Ascending aorta (tissue), 2 donors: Measurements from ENCODE around the gene PPM1A. TPM values are rescaled to one million over a fixed set of nuclear protein-coding genes. Genes with fewer than 3 reads are reported as not detected.

Experiments used
- DNase-seq, 2 donors: peaks; one replicate each; pipeline ENCODE4 v3.0.0-alpha.2; 2019; ENCODE audit warnings: low spot score in 2 of 2
- H3K27ac ChIP-seq, 2 donors: fragments of 200-600 bp; sonication (generic); one replicate each; pipeline ENCODE4 v1.5.1; 2016 to 2017; ENCODE audit warnings: mild to moderate bottlenecking in 1 of 2
- H3K27me3 ChIP-seq: fragments of 200-600 bp; sonication (generic); one replicate; pipeline ENCODE4 v1.5.1; 2017
- H3K36me3 ChIP-seq, 2 donors: fragments of 200-600 bp; sonication (generic); one replicate each; pipeline ENCODE4 v1.5.1; 2016
- H3K4me1 ChIP-seq, 2 donors: fragments of 200-600 bp; sonication (generic); one replicate each; pipeline ENCODE4 v1.5.1; 2016 to 2017; ENCODE audit warnings: mild to moderate bottlenecking in 1 of 2
- H3K4me3 ChIP-seq, 2 donors: fragments of 200-600 bp; sonication (generic); one replicate each; pipeline ENCODE4 v1.5.1; 2016 to 2017; ENCODE audit warnings: mild to moderate bottlenecking in 1 of 2
- H3K9me3 ChIP-seq, 2 donors: fragments of 200-600 bp; sonication (generic); one replicate each; pipeline ENCODE4 v1.5.1; 2016
- intact Hi-C: fragments of 100-400 bp; cut with DNase I; formaldehyde crosslinking; loops from one replicate; pipeline ENCODE4 v1.15.1; 2023
- total RNA-seq: library from RNA; depleted of rRNA; stranded (reverse); fragments of >200 nt; gene quantifications from one replicate; pipeline ENCODE4 v1.1.0, GENCODE V29; 2016
- TF ChIP-seq, protein P1 (sequence below), 3 experiments: fragments of 200-600 bp in 2 of 3; fragments of 450-650 bp in 1 of 3; sonication (generic) in 2 of 3; IDR thresholded peaks; one replicate each; pipeline ENCODE4 v1.5.1; 2016 to 2019; ENCODE audit warnings: antibody characterized with exemption in 3 of 3, mild to moderate bottlenecking in 1 of 3, moderate library complexity in 1 of 3

The PPM1A gene
- total RNA-seq, 1 donor from 2014 or later: 25.0 TPM

- DNase-seq: no peak
- Histone ChIP-seq H3K36me3 (no peaks in the 10 kb centered on the region), H3K4me3 (no peak overlapping the region), H3K4me1 (peaks cover 3 to 6% of the 10 kb centered on the region in 2 donors), H3K9me3 (no peaks in the 10 kb centered on the region), H3K27ac (no peak overlapping the region), H3K27me3 (no peaks in the 10 kb centered on the region)
- intact Hi-C loops: no loop called here
- TF ChIP-seq, protein P1, sequence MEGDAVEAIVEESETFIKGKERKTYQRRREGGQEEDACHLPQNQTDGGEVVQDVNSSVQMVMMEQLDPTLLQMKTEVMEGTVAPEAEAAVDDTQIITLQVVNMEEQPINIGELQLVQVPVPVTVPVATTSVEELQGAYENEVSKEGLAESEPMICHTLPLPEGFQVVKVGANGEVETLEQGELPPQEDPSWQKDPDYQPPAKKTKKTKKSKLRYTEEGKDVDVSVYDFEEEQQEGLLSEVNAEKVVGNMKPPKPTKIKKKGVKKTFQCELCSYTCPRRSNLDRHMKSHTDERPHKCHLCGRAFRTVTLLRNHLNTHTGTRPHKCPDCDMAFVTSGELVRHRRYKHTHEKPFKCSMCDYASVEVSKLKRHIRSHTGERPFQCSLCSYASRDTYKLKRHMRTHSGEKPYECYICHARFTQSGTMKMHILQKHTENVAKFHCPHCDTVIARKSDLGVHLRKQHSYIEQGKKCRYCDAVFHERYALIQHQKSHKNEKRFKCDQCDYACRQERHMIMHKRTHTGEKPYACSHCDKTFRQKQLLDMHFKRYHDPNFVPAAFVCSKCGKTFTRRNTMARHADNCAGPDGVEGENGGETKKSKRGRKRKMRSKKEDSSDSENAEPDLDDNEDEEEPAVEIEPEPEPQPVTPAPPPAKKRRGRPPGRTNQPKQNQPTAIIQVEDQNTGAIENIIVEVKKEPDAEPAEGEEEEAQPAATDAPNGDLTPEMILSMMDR (IDR thresholded peaks at IDR 0.05): no peak
Observed at GRCh38 chr14:60332869-60333268, 83.8 kb downstream of the PPM1A start.

- H3K9me3 ChIP-seq: no peaks in the 10 kb centered on the region
- no peaks in the 10 kb centered on the region for H3K36me3 ChIP-seq
- no peak for DNase-seq
- H3K27ac ChIP-seq: no peak overlapping the region
- TF ChIP-seq, protein P1 (IDR thresholded peaks at IDR 0.05): no peak
- no peaks in the 10 kb centered on the region for H3K4me1 ChIP-seq
- H3K27me3 ChIP-seq: no peaks in the 10 kb centered on the region
- intact Hi-C loops: no loop called here
- H3K4me3 ChIP-seq: no peak overlapping the region
Observed at GRCh38 chr14:60339571-60339970, 90.5 kb downstream of the PPM1A start.

DNA sequence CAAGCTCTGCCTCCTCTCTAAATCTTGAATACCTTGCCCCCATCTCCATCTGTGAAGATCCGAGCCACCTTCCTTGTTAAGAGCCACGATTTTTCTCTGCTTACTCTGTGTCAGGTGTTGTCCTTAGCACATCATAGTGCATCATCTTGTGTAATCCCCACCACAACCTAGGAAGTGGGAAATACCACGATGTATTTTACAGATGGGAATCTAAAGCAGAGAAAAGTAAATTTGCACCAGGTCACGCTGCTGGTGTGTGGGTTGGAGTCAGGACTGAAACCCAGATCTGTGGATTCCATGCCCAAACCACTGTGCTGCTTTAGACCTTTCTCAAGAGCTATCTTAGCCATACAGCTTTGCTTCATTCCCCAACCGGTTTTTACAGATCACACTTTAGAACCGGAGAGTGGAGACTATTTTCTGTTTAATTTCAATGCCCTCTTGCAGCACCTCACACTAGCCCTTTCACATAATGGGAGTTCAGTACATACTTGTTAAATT lies 94.6 kb downstream of the PPM1A start:
- Histone ChIP-seq H3K9me3 (no peaks in the 10 kb centered on the region), H3K4me3 (no peak overlapping the region), H3K27ac (no peak overlapping the region), H3K4me1 (no peaks in the 10 kb centered on the region), H3K36me3 (no peaks in the 10 kb centered on the region), H3K27me3 (no peaks in the 10 kb centered on the region)
- DNase-seq: no peak
- intact Hi-C loops: no loop called here
- TF ChIP-seq, protein P1 (IDR thresholded peaks at IDR 0.05): no peak

DNA sequence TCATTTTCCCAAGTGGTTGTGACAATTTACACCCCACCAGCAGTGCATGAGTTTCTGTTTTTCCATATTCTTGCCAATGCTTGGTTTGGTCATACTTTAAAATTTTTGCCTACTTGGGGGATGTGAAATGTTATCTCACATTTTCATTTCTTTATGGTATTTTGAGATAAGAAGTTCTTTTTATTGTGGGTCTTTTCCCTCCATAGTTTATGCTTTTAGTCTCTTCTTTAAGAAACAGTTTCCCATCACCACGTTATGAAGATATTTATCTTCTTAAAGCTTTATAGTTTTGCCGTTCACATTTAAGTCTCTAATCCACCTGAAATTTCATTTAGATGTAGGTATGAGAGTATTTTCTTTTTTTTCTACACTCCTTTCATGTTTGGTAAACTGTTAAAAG lies 95.7 kb downstream of the PPM1A start:
- no peaks in the 10 kb centered on the region for H3K36me3 ChIP-seq
- no peaks in the 10 kb centered on the region for H3K27me3 ChIP-seq
- no peak overlapping the region for H3K27ac ChIP-seq
- H3K9me3 ChIP-seq: no peaks in the 10 kb centered on the region
- DNase-seq: no peak
- H3K4me1 ChIP-seq: no peaks in the 10 kb centered on the region
- no peak overlapping the region for H3K4me3 ChIP-seq
- TF ChIP-seq, protein P1 (IDR thresholded peaks at IDR 0.05): no peak
- intact Hi-C loops: no loop called here

DNA sequence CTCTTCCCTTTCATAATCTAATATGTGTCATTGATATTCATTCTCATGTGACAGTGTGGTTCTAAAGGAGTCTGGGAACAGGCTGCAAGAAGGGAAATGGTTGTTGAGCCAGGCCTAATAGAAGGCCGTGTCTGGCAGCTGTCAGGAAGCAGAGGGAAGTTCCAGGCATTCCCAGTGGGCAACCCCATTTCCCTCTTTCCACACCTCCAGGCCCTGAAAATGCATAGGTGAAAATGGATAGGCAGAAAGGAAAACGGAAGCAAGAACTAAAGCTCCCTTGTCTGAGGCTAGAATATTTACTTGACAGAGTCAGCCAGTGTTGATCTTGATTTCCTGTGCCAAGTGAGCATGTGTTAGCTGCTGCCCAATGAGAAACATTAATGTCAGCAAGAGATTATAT lies 97.7 kb downstream of the PPM1A start:
- no peaks in the 10 kb centered on the region for H3K27me3 ChIP-seq
- intact Hi-C loops: no loop called here
- no peaks in the 10 kb centered on the region for H3K36me3 ChIP-seq
- no peak overlapping the region for H3K27ac ChIP-seq
- H3K9me3 ChIP-seq: no peaks in the 10 kb centered on the region
- DNase-seq: no peak
- TF ChIP-seq, protein P1 (IDR thresholded peaks at IDR 0.05): no peak
- H3K4me1 ChIP-seq: no peaks in the 10 kb centered on the region
- H3K4me3 ChIP-seq: no peak overlapping the region

DNA sequence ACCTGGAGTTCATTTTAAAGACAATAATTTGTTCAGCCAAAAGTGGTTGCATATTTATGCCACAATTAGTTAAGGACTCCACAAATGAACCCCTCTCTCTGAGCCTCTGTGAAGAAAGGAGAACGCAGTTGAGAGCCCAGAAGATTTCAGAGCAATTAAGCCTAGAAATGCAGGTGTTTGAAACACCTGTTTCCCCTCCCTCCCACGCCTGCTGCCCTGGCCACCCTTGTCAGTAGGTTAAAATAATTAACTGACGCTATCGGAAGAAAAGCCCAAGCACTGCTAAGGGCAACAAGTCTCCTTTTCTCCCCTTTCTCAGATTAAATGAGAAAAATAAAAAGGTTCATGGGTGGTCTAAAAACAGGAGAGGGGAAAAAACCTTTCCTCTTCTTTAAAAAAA lies 99.2 kb downstream of the PPM1A start:
- no peak for DNase-seq
- intact Hi-C loops: no loop called here
- H3K4me1 ChIP-seq: no peaks in the 10 kb centered on the region
- H3K9me3 ChIP-seq: no peaks in the 10 kb centered on the region
- H3K27ac ChIP-seq: no peak overlapping the region
- H3K27me3 ChIP-seq: no peaks in the 10 kb centered on the region
- TF ChIP-seq, protein P1 (IDR thresholded peaks at IDR 0.05): no peak
- no peak overlapping the region for H3K4me3 ChIP-seq
- H3K36me3 ChIP-seq: no peaks in the 10 kb centered on the region
